GM18519 (cell line): Measurements from ENCODE around the gene HIVEP3.

Experiments used
- ATAC-seq: cut with Tn5 transposase; IDR thresholded peaks from one replicate; pipeline ENCODE4 v1.9.1; 2021; ENCODE audit warnings: mild to moderate bottlenecking, moderate library complexity; ENCODE audit not compliant: unreplicated experiment, low FRiP score

HIVEP3 gene

DNA sequence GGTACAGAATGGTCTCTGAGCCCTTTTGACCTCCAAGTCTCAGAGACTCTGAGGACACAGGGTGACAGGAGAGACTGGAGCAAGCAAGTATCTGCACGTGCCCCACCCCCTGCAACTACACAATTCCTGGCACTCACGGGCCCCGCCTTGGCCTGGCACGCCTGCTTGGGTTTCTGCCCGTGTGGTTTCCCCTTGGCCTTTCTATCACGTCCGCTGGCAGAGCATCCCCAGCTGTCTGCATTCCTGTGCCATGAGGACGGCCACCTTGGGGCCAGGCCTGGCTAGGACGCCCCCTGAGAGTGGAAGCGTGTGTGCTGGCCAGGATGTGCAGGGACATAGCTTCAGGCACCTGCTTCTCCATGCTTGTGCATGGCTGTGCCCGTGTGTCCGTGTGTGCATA, 419.9 kb downstream of the HIVEP3 start:
- ATAC-seq, result no peak

DNA sequence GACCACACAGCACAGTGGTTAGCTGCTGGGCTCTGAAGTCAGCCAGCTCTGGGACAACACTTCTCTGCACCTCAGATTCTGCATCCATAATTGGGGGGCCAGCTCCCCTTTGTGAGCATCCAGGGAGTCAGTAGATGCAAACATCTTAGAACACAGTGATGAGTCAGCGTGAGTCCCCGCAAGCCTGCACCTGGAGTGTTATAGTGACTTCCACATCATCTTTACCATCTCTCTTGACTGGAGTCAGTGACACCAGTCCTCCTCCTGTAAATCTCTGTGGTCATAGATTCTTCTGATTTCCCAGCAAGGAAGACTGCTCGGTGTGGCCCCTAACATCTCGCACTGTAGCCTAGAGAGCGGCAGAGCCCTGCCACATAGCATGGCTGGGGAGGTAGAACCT, 420.3 kb downstream of the HIVEP3 start:
- ATAC-seq, result no peak

DNA sequence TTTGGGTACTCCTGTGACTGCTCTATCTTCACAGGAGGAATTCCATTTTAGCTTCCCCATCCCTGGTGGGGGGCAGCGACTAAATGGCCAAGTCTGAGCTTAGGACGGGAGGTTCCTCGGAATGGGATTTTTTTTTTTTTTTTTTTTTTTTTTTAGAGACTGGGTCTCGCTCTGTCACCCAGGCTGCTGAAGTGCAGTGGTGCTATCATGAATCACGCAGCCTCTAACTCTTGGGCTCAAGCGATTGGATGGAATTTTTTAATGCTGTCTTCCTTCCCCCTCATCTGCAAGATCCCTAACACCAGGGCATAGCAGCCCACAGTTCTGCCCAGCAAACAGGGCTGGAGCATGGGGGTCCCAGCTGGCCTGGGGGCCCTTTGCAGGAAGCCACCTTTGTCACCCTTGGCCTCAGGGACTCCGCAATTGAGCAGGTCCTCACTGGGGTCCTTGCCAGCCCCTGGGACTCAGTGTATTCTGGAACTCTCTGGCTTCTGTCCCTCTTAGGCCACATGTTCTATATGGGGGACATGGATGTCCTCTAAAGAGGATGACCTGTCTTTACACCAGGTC, 421.2 kb downstream of the HIVEP3 start:
- ATAC-seq, result no peak

GRCh38 chr1:41497056-41497440, 421.7 kb downstream of the HIVEP3 start:
- no peak for ATAC-seq

DNA sequence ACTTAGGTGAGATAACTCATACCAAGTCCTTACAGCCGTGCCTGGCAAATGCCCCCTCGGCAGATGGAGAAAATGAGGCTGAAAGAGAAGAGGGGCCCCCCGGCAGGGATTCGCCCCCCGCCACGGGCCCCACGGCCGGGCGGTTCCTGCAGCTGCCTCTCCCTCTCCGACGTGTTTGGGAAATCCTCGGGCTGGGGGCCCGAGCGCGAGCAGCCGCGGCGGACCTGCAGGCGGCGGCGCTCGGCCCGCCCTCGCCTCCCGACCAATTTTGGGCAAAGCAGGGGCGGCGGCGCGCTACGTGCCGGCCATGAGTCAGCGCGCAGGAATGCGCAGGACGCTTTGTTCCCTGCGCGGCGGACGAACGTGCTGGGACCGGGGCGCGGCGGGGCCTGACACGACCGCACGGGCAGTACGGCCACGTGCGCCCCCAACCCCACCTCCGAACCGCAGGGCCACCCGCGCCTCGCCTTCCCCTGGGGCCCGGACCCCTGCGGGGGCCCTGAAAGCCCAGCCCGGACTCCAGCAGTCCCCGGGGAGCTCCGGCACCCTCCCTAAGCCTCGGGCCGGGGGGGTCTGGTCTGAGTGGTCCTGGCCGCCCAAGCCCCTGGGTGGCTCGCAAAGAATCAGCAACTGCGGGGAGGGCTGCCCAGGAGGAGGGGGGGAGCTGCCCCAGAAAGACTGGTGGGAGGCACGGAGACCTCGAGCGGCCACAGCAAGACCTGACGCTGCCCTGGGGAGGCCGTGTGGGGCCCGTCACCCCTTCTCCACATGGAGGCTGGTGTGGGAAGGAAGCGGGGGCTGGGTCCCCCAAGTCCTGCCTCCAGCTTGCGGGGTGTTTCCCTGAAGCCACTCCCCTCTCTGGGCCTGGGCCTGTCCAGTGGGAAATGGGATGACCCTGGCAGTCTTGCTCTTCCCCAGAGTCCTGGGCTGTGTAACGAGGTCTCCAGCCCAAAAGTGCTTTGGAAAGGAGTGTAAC, 422.4 kb downstream of the HIVEP3 start:
- ATAC-seq, result no peak

DNA sequence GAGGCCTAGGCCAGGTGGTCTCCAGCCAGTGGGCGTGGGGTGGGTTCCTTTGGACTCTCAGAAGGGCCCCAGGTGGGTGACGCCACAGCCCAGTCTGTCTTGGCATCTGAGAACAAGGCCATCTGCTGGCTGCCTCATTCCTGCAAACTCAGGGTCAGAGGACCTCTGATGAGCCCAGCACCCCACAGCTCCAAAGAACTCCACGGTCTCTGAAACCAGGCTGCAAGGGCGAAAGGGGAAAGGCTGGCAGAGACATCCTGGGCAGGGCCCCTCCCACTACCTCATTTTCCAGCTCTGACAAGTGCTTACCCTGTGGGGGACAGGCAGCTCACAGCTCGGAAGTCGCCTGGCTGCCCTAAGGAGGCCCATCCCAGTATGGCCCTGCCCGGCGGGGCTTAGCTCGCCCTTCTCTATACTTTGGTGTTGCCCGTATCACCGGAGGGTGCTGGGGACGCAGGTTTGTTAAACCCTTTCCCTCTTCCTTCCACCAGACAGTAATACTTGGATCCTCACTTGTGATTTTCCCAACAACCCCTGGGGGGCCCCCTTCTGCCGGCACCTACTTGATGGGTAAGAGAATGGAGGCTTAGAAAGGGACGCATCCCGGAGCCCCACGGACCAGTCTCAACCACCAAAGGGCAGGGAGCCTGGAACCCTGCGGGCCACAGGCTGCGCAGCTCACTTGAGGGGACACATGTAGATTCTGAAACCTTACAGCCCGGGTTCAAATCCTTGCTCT, 423.3 kb downstream of the HIVEP3 start:
- no peak for ATAC-seq

DNA sequence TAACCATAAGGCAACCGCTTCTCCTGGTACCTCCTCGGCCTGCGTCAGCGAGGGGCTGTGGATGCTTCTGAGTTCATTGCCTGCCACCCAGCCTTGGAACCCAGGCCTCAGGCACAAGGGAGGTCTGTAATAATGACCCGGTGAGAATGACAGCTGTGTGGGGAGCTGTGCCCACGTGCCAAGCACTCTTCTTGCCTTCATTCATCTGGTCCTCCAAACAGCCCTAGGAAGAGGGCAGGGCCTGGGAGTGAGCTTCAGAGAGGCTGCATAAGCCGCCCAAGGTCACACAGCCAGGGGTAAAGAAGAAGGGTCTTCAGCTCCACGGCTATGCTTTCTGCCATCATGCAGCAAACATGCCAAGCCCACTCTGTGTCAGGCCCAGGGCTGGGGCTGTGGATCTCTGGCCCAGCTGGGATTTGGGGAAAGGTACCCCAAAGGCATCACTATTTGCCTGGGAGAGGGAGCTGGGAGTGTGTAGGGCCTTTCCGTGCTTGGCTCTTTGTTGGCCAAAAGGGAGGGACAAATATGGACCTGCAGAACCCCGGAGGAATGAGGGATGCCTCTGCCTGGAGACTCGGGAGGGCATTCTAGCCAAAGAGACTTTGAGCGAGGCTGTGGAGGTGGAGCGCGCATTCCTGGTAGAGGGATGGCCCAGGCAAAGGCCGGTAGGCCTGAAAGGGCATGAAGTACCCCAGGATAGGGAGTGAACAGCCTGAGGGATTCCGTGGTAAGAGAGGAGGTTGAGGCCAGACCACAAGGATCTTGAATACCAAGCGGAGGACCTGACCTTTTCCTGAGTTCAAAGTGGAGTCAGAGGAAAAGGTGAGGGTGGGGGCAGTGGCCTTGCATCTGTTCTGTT, 424.1 kb downstream of the HIVEP3 start:
- no peak for ATAC-seq

- no peak for ATAC-seq
These were observed 424.9 kb downstream of the HIVEP3 start for GRCh38 chr1:41493626-41494350.

GRCh38 chr1:41493117-41493536, 425.6 kb downstream of the HIVEP3 start:
- ATAC-seq, result no peak

GRCh38 chr1:41492341-41492848, 426.3 kb downstream of the HIVEP3 start:
- ATAC-seq, result no peak

GRCh38 chr1:41490911-41491310, 427.8 kb downstream of the HIVEP3 start:
- ATAC-seq, result no peak

DNA sequence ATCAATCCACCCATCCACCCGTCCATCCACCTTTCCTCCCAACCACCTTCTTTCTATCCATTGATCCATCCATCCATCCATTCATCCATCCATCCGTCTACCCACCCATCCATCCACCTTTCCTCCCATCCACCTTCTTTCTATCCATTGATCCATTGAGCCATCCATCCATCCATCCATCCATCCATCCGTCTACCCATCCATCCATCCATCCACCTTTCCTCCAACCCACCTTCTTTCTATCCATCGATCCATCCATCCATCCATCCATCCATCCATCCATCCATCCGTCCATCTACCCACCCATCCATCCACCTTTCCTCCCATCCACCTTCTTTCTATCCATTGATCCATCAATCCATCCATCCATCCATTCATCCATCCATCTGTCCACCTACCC, 429.2 kb downstream of the HIVEP3 start:
- no peak for ATAC-seq

DNA sequence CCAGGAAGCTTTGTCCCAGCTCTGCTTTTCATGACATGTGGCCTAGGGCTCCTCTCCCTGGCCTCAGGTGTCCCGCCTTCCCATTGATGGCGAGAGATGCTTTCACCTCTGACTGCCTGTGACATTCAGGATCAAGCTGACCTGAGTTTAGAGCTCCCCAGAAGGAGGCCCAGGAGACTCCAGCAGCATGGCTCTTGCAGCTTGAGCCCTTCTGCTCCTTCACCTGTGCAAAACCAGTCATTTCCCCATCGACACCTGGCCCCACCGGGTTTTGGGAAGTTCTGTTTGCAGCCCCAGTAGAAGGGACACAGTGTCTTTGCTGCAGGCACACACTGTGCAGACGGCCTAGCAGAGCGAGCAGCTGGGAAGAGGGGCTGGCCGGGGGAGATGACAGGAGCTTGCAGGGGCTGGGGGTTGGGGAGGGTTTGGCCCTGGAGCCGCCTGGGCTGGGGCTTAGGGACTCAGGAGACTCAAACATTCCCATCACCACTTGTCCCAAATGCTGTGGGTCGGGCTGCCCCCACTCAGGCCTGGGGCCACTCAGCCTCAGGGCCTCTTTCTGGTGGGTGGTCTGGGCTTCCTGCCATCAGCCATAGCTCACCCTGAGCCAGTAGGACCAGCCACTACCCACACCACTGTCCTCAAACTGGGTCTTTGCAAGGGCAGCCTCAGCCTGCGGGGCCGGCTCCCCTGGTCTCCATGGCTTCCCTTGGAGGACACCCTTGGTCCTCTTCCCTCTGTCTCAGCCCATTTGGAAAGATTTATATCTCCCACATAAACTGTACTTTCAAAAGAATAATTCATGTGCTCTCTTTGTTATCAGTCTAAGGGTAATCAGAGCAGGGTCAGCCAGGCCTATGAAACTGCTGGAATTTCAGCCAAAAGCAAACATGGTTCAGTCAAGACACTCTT, 430.4 kb downstream of the HIVEP3 start:
- ATAC-seq, result no peak

- no peak for ATAC-seq
These were observed 431.3 kb downstream of the HIVEP3 start for GRCh38 chr1:41487126-41488039.

DNA sequence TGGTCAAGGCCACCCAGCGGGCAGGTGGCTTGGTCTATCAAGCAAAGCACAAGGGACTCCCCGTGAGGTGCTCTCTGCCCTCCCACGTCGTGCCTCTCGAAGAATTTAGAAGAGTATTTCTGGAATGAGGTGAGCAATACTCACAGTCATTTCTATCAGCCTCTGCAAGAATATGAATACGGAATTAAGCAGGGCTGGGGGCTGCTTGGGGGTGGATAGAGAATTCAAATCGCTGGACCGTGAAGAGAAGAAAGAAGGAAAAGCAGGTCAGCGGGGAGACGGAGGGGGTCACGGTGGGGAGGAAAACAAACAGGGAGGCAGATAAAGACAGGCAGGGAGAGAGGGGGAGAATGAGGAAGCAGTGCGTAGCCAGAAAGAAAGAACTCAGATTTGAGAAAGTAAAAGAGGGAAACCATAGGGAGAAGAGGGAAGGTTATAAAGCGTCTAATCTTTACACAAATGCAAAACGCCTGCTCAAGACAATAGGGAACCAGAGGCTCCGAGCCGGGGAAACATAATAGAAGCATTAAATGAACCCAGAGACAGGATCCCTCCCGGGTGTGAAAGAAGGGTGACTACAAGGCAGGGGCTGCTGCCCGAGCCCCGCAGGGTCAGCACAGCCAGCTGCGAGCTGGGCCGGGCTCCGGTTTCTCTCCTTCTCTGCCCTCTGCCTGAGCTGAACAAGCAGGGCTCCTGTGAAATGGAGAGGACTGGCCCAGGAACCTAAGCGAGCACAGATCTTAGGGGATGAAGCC, 432.2 kb downstream of the HIVEP3 start:
- no peak for ATAC-seq

DNA sequence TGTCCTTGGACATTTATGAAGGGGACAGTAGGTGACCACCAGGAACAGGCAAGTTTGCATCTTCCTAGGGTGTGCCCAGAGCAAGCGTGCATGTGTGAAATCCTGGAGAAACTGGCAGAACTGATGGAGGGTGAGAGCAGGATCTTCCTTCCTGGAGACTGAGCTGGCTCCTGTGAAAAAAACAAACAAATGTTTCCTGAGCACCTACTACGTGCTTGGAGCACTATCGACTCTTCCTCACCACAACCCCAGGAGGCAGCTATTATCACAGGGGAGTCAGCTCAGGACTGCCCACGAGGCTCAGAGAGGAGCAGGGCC, 432.7 kb downstream of the HIVEP3 start:
- no peak for ATAC-seq

DNA sequence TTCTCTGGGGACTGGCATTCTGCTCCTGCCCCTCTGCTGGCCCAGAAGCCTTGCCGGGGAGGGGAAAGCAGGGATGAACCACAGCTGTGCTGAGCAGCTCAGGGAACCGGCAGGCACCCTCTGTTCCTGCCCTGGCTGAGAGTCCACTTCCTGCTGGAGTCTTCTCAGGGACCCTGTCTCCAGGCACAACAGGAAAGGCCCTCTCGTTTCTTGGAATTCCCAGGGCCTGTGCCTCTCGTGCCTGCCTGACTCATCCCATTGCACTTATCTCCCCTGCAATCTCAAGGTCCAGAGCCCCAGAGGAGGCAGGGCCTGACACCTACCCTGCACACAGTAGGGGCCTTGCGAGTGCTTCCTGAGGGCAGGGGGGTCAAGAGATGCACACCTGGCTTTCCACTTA, 433.1 kb downstream of the HIVEP3 start:
- ATAC-seq, result no peak
